ENCODE data around the gene ADA. TPM values are rescaled to one million over a fixed set of nuclear protein-coding genes. Genes with fewer than 3 reads are reported as not detected.

ADA gene
- total and polyA plus RNA-seq, 2 of the 13 experiments (the other 11 are each of a cell fraction or from before 2014, with no cell fraction given) = 2.5 to 11.3 TPM

DNA sequence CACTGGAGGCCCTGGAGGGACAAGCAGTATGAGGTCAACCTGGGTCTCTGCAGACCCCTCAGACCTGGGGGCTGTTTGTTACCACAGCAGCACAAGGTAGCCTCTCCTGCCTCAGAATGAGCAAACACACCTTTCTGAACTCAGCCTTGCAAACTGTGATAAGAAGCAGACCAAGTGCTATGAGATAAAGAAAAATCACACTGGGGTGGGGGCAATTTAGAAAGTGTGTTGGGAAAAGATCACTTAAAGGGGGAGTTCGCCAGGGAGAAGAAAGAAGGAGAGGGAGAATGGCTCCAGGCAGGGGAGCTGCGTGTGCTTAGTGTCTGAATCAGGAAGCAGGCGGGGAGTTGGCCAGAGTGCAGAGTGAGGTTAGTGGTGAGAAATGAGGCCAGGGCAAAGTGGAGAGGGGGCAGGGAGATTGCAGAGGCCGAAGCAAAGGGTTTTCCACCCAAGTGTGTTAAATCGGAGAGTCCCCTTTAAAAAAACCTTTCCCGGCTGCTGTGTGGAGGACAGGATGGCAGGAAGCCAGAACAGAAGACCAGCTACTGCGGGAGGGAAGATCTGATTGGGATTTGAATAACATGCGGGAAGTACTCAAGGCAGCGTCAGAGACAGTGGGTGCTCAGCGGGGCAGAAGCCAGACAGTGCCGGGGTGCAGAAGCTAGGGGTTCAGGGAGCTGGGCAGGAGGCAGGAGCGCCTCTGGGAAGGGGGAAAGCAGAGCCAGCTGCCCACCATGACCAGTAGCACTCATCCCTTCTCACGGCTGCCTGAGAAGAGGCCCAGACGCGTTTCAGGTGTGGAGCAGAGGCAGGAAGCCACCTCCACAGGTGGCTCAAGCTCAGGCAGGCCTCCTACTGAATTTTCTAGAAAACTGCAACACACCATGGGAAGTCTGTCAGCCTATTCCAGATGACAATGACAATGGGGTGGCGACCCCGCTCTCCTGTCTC lies 9.0 kb downstream of the ADA start (continued):
- TF ChIP-seq, protein P1, sequence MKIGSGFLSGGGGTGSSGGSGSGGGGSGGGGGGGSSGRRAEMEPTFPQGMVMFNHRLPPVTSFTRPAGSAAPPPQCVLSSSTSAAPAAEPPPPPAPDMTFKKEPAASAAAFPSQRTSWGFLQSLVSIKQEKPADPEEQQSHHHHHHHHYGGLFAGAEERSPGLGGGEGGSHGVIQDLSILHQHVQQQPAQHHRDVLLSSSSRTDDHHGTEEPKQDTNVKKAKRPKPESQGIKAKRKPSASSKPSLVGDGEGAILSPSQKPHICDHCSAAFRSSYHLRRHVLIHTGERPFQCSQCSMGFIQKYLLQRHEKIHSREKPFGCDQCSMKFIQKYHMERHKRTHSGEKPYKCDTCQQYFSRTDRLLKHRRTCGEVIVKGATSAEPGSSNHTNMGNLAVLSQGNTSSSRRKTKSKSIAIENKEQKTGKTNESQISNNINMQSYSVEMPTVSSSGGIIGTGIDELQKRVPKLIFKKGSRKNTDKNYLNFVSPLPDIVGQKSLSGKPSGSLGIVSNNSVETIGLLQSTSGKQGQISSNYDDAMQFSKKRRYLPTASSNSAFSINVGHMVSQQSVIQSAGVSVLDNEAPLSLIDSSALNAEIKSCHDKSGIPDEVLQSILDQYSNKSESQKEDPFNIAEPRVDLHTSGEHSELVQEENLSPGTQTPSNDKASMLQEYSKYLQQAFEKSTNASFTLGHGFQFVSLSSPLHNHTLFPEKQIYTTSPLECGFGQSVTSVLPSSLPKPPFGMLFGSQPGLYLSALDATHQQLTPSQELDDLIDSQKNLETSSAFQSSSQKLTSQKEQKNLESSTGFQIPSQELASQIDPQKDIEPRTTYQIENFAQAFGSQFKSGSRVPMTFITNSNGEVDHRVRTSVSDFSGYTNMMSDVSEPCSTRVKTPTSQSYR (CRISPR knock-in tag; IDR thresholded peaks at IDR 0.05; ENCODE audit: borderline replicate concordance) = peak; percentile 8; the same call in 1 of the 2 replicates
- TF ChIP-seq, protein P2, sequence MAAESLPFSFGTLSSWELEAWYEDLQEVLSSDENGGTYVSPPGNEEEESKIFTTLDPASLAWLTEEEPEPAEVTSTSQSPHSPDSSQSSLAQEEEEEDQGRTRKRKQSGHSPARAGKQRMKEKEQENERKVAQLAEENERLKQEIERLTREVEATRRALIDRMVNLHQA (CRISPR knock-in tag; IDR thresholded peaks at IDR 0.05) = no peak
- no peak for TF ChIP-seq KLF12 (CRISPR knock-in tag; IDR thresholded peaks at IDR 0.05; ENCODE audit: borderline replicate concordance)
- TF ChIP-seq HNF4A (CRISPR knock-in tag; IDR thresholded peaks at IDR 0.05) = no peak
- TF ChIP-seq, protein P3, sequence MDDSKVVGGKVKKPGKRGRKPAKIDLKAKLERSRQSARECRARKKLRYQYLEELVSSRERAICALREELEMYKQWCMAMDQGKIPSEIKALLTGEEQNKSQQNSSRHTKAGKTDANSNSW (CRISPR knock-in tag; IDR thresholded peaks at IDR 0.05; ENCODE audit: borderline replicate concordance) = no peak
- TF ChIP-seq ISX (CRISPR knock-in tag; conservative IDR thresholded peaks at IDR 0.05) = no peak
- no peak for TF ChIP-seq TRIM24 (CRISPR knock-in tag; IDR thresholded peaks at IDR 0.05)
- TF ChIP-seq ELF1 (CRISPR knock-in tag; IDR thresholded peaks at IDR 0.05) = peak; percentile 46
- no peak for TF ChIP-seq SP4 (CRISPR knock-in tag; IDR thresholded peaks at IDR 0.05)
- TF ChIP-seq, protein P4, sequence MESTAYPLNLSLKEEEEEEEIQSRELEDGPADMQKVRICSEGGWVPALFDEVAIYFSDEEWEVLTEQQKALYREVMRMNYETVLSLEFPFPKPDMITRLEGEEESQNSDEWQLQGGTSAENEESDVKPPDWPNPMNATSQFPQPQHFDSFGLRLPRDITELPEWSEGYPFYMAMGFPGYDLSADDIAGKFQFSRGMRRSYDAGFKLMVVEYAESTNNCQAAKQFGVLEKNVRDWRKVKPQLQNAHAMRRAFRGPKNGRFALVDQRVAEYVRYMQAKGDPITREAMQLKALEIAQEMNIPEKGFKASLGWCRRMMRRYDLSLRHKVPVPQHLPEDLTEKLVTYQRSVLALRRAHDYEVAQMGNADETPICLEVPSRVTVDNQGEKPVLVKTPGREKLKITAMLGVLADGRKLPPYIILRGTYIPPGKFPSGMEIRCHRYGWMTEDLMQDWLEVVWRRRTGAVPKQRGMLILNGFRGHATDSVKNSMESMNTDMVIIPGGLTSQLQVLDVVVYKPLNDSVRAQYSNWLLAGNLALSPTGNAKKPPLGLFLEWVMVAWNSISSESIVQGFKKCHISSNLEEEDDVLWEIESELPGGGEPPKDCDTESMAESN (CRISPR knock-in tag; conservative IDR thresholded peaks at IDR 0.05) = peak; percentile 80
- no peak for TF ChIP-seq MEF2D (CRISPR knock-in tag; IDR thresholded peaks at IDR 0.05)
- TF ChIP-seq NR1H2 (CRISPR knock-in tag; IDR thresholded peaks at IDR 0.05; ENCODE audit: borderline replicate concordance, low read depth) = no peak
- TF ChIP-seq SOX6 (IDR thresholded peaks at IDR 0.05) = no peak
- TF ChIP-seq SOX6 (CRISPR knock-in tag; IDR thresholded peaks at IDR 0.05) = no peak
- TF ChIP-seq, protein P5, sequence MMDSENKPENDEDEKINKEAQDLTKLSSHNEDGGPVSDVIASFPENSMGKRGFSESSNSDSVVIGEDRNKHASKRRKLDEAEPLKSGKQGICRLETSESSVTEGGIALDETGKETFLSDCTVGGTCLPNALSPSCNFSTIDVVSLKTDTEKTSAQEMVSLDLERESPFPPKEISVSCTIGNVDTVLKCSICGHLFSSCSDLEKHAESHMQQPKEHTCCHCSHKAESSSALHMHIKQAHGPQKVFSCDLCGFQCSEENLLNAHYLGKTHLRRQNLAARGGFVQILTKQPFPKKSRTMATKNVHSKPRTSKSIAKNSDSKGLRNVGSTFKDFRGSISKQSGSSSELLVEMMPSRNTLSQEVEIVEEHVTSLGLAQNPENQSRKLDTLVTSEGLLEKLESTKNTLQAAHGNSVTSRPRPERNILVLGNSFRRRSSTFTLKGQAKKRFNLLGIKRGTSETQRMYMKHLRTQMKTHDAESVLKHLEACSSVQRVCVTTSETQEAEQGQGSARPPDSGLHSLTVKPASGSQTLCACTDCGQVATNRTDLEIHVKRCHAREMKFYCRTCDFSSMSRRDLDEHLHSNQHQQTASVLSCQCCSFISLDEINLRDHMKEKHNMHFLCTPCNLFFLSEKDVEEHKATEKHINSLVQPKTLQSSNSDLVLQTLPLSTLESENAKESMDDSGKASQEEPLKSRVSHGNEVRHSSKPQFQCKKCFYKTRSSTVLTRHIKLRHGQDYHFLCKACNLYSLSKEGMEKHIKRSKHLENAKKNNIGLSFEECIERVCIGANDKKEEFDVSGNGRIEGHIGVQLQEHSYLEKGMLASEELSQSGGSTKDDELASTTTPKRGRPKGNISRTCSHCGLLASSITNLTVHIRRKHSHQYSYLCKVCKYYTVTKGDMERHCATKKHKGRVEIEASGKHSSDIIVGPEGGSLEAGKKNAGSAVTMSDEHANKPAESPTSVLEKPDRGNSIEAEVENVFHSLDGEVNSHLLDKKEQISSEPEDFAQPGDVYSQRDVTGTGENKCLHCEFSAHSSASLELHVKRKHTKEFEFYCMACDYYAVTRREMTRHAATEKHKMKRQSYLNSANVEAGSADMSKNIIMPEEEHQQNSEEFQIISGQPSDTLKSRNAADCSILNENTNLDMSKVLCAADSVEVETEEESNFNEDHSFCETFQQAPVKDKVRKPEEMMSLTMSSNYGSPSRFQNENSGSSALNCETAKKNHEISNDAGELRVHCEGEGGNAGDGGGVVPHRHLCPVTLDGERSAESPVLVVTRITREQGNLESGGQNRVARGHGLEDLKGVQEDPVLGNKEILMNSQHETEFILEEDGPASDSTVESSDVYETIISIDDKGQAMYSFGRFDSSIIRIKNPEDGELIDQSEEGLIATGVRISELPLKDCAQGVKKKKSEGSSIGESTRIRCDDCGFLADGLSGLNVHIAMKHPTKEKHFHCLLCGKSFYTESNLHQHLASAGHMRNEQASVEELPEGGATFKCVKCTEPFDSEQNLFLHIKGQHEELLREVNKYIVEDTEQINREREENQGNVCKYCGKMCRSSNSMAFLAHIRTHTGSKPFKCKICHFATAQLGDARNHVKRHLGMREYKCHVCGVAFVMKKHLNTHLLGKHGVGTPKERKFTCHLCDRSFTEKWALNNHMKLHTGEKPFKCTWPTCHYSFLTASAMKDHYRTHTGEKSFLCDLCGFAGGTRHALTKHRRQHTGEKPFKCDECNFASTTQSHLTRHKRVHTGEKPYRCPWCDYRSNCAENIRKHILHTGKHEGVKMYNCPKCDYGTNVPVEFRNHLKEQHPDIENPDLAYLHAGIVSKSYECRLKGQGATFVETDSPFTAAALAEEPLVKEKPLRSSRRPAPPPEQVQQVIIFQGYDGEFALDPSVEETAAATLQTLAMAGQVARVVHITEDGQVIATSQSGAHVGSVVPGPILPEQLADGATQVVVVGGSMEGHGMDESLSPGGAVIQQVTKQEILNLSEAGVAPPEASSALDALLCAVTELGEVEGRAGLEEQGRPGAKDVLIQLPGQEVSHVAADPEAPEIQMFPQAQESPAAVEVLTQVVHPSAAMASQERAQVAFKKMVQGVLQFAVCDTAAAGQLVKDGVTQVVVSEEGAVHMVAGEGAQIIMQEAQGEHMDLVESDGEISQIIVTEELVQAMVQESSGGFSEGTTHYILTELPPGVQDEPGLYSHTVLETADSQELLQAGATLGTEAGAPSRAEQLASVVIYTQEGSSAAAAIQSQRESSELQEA (CRISPR knock-in tag; IDR thresholded peaks at IDR 0.05; ENCODE audit: not compliant biosample characterization) = no peak

All from HepG2 (cell line).